ENCODE results near the gene PTK6. TPM values are rescaled to one million over a fixed set of nuclear protein-coding genes. Genes with fewer than 3 reads are reported as not detected.
"Not testable (repeated sequence)": the region's sequence is repeated elsewhere in the genome, so short reads cannot be mapped to it uniquely, and the experiment has no call there.

Gene PTK6
- polyA plus RNA-seq, 3 donors: 0.22 to 0.61 (median 0.49) TPM

DNA sequence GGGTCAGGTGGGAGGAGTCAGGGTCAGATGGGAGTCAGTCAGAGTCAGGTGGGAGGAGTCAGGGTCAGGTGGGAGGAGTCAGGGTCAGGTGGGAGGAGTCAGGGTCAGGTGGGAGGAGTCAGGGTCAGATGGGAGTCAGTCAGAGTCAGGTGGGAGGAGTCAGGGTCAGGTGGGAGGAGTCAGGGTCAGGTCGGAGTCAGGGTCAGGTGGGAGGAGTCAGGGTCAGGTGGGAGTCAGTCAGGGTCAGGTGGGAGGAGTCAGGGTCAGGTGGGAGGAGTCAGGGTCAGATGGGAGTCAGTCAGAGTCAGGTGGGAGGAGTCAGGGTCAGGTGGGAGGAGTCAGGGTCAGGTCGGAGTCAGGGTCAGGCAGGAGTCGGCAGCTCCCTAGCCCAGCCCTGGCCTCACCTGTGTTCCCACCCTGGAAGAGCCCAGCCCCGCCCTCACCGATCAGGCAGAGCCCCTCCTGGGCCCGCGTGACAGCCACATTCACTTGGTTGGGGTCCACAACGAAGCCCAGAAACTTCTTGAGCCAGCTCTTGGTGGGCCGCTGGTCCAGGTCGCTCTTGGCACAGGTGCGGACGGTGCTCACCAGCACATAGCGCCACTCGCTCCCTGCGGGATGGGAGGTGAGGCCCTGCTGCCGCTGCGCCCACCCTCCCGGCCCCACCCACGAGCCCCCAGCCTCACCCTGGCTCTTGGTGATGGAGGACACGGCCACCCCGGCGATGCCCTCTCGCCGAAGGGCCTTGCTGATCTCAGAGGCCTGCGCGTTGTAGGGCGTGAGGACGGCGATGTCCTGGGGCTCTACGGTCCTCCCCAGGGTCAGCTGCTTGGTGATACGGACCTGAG, 22.5 kb upstream of the PTK6 start:
- DNase-seq (ENCODE audit: low read depth in 3 of 3, low spot score in 2 of 3): not testable (repeated sequence)

- DNase-seq (ENCODE audit: low read depth in 3 of 3, low spot score in 2 of 3): no peak
Measured at GRCh38 chr20:63558804-63559484, 21.8 kb upstream of the PTK6 start.

DNA sequence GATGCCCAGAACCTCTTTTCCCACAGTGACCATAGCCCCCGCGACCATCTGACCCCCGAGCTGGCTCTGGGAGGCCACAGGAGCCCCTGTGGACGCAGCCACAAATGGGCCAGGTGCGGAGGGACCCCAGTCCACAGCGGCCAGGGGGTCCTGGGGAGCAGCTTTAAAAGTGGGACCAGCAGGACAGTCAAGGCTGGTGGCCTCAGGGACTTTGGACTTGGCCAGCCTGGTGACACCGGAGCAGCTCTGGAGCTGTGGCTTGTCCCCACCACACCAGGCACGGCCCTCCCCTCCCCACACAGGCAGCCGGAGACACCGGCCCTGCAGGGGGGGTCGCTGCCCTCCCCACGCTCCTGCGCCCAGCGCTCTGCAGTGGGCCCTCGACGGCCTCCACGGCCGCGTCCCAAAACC, 20.3 kb upstream of the PTK6 start:
- DNase-seq (ENCODE audit: low read depth in 3 of 3, low spot score in 2 of 3): no peak

DNA sequence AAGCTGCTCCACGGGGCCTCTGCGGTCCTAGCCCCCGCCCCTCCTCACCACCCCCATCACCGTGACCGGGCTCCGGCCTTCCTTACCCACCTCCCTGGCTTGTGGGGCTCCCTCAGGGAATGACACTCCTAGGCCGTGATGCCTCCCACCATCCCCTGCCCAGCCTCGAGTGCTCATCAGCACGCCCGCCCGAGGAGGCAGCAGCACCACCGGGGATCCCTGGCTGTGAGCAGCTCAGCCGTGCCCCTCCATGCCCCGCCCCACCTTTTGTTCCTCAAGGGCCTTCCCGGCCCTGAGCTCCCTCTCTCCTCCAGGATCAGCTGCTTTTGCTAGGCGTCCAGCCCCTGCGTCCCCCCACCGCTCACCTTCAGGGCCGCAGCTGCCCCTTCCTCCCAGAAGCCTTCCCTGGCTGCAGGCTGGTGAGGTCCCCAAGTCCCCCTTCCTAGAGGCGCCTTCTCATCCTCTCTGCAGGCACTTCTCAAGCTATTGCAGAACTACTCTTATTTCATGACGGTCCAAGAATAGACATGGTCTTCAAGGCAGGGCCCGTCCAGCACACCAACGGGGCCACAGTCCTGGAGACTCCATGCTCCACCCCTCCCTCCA, 19.8 kb upstream of the PTK6 start:
- DNase-seq (ENCODE audit: low read depth in 3 of 3, low spot score in 2 of 3): no peak

GRCh38 chr20:63555661-63556381, 18.6 kb upstream of the PTK6 start:
- DNase-seq (ENCODE audit: low read depth in 3 of 3, low spot score in 2 of 3): no peak

GRCh38 chr20:63554361-63555278, 17.4 kb upstream of the PTK6 start:
- DNase-seq (ENCODE audit: low read depth in 3 of 3, low spot score in 2 of 3): no peak

GRCh38 chr20:63553933-63554290, 16.7 kb upstream of the PTK6 start, which contains the start of gene FNDC11:
Gene FNDC11, plus strand, starts transcription at chr20:63554159. Its CDS starts 1,505 bp downstream, at chr20:63555664.
- no peak for DNase-seq (ENCODE audit: low read depth in 3 of 3, low spot score in 2 of 3)

DNA sequence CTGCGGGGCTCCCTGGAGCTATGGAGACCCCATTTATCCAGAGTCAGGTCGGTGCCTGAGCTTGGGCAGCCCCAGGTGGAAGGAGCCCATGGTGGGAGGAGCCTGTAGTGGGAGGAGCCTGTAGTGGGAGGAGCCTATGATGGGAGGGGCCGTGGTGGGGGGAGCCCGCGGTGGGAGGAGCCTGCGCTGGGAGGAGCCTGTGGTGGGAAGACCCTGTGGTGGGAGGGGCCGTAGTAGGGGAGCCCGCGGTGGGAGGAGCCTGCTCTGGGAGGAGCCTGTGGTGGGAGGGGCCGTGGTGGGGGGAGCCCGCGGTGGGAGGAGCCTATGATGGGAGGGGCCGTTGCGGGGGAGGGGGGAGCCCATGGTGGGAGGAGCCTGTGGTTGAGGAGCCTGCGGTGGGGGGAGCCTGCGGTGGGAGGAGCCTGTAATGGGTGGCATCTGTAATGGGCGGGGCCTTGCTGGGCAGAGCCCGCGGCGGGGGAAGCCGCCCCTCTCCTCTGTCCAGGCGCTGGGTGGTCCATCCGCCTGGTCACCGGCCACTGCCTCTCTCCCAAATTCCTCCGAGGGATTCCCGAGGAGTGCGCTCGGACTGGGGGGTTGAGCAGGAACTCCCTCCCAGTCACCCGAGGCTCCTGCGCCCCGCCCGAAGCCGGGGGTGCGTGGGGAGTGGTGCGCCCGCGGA, 16.2 kb upstream of the PTK6 start:
- DNase-seq (ENCODE audit: low read depth in 3 of 3, low spot score in 2 of 3): no peak

DNA sequence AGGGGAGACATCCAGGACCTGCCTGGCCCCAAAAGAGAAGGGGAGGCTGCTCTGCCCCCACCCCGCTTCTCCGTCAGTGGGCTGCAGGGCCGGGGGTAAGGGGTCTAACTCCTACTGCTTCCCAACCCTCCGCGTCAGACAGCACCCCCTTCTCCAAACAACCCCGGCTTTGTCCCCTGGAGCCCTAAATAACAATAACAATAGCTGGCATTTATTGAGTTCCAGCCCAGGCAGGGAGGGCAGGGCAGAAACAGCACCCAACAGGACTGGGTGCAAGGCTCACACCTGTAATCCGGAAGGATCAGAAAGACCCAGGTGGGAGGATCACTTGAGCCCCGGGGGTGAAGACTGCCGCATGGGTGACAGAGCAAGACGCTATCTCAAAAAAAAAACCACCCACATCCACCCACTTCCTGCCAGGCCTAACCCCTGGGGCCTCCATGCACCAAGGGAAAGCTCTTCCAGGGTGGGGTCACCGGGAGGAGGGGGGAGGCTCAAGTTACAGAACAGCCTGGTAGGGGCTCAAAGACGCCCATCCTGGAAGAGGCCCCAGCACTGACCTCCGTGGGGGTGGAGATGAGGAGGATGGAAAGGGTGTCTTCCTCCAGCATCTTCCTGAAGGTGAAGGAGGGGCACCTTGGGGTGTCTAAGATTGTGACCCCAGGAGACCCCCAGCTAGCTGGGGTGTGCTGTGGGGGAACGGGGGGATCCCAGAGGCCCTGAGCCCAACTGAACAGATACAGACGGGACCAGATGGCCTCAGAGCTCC, 15.5 kb upstream of the PTK6 start:
- no peak for DNase-seq (ENCODE audit: low read depth in 3 of 3, low spot score in 2 of 3)

DNA sequence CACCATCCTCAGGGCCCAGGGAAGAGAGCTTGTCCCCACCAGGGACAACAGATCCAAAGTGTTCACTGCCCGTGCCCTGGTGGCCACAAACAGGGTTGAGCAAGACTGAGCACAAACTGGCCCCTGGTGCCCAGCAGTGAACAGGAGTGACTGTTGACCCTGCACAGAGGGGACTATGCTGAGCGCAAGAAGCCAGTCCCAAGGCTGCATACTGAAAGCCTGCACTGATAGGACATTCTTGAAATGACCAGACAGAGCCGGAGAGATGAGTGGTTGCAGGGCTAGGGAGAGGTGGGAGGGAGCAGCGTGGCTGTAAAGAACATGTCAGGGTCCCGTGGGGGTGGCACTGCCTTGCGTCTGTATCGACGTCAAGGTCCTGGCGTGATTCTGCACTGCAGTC, 13.9 kb upstream of the PTK6 start:
- no peak for DNase-seq (ENCODE audit: low read depth in 3 of 3, low spot score in 2 of 3)

DNA sequence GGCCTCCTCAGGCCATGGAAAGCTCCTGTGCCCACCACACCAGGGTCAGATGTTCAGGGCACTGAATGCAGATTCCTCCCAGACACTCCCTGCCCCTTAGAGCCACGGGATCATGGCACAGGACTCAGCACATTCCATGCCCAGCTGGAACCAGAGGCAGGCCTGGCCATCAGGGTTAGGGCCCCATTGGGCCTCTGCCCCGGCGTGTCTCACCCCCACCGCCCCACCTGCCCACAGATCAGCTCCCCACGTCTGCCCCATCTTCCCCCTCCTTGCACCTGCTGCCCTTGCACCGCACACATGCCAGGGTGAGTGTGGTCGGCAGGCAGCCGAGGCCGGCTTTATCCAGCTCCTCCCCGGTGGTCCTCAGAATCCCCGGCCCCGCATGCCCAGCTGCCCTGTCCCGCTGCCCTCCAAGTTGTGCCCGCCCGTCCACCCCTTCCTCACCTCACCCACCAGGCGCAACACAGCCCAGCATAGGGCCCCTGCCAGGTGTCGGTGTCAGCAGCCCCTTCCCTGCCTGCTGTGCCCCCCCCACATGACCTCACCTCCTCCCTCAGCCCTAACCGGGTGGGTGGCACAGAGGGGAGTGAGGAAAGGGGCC, 12.6 kb upstream of the PTK6 start:
- no peak for DNase-seq (ENCODE audit: low read depth in 3 of 3, low spot score in 2 of 3)

DNA sequence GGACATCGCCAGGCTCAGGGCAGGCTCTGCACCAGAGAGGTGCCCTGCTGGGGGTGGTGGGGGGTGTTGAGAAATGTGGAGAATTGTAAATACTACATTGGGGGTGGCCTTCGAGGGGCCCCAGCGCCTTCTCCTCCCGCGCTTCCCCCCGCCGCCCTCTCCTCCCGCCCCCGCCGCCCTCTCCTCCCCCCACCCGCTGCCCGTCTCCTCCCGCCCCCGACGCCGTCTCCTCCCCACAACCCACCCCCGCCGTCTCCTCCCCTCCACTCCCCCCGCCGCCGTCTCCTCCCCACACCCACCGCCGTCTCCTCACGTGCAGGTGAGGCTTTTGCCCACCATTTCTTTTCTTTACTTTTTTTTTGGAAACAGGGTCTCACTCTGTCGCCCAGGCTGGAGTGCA, 11.8 kb upstream of the PTK6 start:
- DNase-seq (ENCODE audit: low read depth in 3 of 3, low spot score in 2 of 3): no peak

- DNase-seq (ENCODE audit: low read depth in 3 of 3, low spot score in 2 of 3): no peak
Measured at GRCh38 chr20:63548542-63548941, 11.4 kb upstream of the PTK6 start.

GRCh38 chr20:63547725-63548480, 10.7 kb upstream of the PTK6 start, which contains the start of gene SRMS:
Gene SRMS, minus strand, starts transcription at chr20:63547749. Its CDS starts 286 bp downstream, at chr20:63547463.
- no peak for DNase-seq (ENCODE audit: low read depth in 3 of 3, low spot score in 2 of 3)

- no peak for DNase-seq (ENCODE audit: low read depth in 3 of 3, low spot score in 2 of 3)
Measured at GRCh38 chr20:63546956-63547724, 10.0 kb upstream of the PTK6 start.

- no peak for DNase-seq (ENCODE audit: low read depth in 3 of 3, low spot score in 2 of 3)
Measured at GRCh38 chr20:63546256-63546955, 9.2 kb upstream of the PTK6 start.
